ENCODE measurements around the gene SLC31A2. TPM values are rescaled to one million over a fixed set of nuclear protein-coding genes. Genes with fewer than 3 reads are reported as not detected.
"Not testable (repeated sequence)": the region's sequence is repeated elsewhere in the genome, so short reads cannot be mapped to it uniquely, and the experiment has no call there.

SLC31A2 gene, protein sequence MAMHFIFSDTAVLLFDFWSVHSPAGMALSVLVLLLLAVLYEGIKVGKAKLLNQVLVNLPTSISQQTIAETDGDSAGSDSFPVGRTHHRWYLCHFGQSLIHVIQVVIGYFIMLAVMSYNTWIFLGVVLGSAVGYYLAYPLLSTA
- total RNA-seq = 2.3 and 3.0 TPM in 2 replicates
- total RNA-seq (2013) = 2.7 TPM
- polyA plus RNA-seq = 0.67 and 1.3 TPM in 2 replicates
- 2.7 and 3.1 TPM in 2 replicates for polyA minus RNA-seq

GRCh38 chr9:113150670-113151611 is at the start of gene SLC31A2:
Gene SLC31A2, plus strand, starts transcription at chr9:113151007. Its CDS starts 68 bp downstream, at chr9:113151075.
- Mint-ChIP-seq H3K27me3 (peaks cover 2% of the 10 kb centered on the region), H3K4me3 (peak within 1 kb of the TSS; percentile 88), H3K4me1 (peaks cover 11% of the 10 kb centered on the region), H3K27ac (peak within 1 kb of the TSS; percentile 50), H3K9me3 (ENCODE audit: insufficient read depth) (no peaks in the 10 kb centered on the region)
- CTCF ChIA-PET = interaction anchor here (0.6 to 1.7 kb wide), 4 partner anchors 30 to 668 kb away, joined by 3 to 6 read pairs (median 3); partner anchors contain the start of genes FKBP15 and SLC31A1
- Histone ChIP-seq H4K20me1 (ENCODE audit: control insufficient read depth, insufficient read depth, low read length, poor library complexity, severe bottlenecking) (no peaks in the 10 kb centered on the region), H3K79me2 (ENCODE audit: control insufficient read depth, insufficient read depth, low read length) (no peaks in the 10 kb centered on the region), H3K9me3 (ENCODE audit: control extremely low read depth in 1 of 3, control insufficient read depth in 2 of 3, insufficient read depth in 1 of 3, low read length in 2 of 3) (no peaks in the 10 kb centered on the region), H3K36me3 (replicated peaks in 1 of 2; ENCODE audit: control extremely low read depth in 1 of 2, control insufficient read depth in 1 of 2, extremely low read depth in 1 of 2, insufficient read depth in 2 of 2, low read length in 1 of 2) (no peaks in the 10 kb centered on the region), H3K9ac (ENCODE audit: low read length) (peak within 1 kb of the TSS; percentile 72), H2AFZ (ENCODE audit: insufficient read depth, low read depth, low read length, poor library complexity, severe bottlenecking) (peak within 1 kb of the TSS; percentile 86), H3K4me2 (replicated peaks; ENCODE audit: low read depth, low read length, poor library complexity, severe bottlenecking) (peak within 1 kb of the TSS; percentile 87), H3K4me1 (ENCODE audit: control insufficient read depth in 2 of 2, insufficient read depth in 2 of 2, low read length in 2 of 2) (peaks cover 0 to 19% of the 10 kb centered on the region in 2 donors), H3K27ac (ENCODE audit: low read length in 2 of 2) (peak within 1 kb of the TSS in 1 of 2 donors; percentile 25), H3K4me3 (ENCODE audit: control extremely low read depth in 1 of 5, extremely low read depth in 1 of 5, insufficient read depth in 1 of 5, low read depth in 2 of 5, low read length in 4 of 5) (peak within 1 kb of the TSS; percentile 73 to 83 (median 76)), H3K27me3 (replicated peaks in 1 of 4; ENCODE audit: control extremely low read depth in 1 of 4, control insufficient read depth in 3 of 4, insufficient read depth in 4 of 4, low read length in 3 of 4) (no peaks in the 10 kb centered on the region)
- POLR2A ChIA-PET = interaction anchor here (0.5 to 1.2 kb wide), 2 partner anchors 35 to 124 kb away, joined by 3 read pairs; partner anchors contain the start of genes CDC26 and PRPF4
- peak; percentile 93 for ATAC-seq (ENCODE audit: low read depth)
- intact Hi-C loops (cut with micrococcal nuclease) = loop anchor here (1.0 to 10.0 kb wide), 4 partner anchors 70 to 1520 kb away; partner anchors contain the start of genes C9orf43, CDC26, DNAJC25 and FKBP15
- TF ChIP-seq CTCF (IDR thresholded peaks at IDR 0.05) (peak; percentile 56), EZH2 (IDR thresholded peaks at IDR 0.05; ENCODE audit: borderline replicate concordance, insufficient read depth, low read depth, low read length, poor library complexity, severe bottlenecking) (no peak)
- WGBS (ENCODE audit: insufficient coverage) = under 1% methylated on average over 86 of the region's 87 CpGs
- peak; percentile 85 for DNase-seq

DNA sequence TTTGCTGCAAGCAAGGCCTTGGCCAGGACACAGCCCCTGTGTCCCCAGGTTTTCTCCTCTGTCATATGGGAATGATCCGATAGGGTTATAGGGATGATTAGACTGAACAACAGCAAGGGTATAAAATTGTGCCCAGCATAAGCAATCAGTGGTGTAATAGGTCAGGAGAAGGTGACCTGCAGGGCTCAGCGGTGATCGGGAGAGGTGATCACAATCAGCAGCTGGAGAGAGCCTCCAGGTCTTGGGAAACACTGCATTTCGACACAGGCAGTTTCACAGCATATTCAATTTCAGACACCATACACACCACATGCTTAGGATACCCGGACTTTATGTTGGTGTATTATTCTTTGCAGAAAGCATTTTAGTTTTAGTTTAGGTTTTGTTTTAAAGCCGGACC is 45.5 kb upstream of the SLC31A2 start:
- H3K36me3 ChIP-seq (replicated peaks in 1 of 2; ENCODE audit: control extremely low read depth in 1 of 2, control insufficient read depth in 1 of 2, extremely low read depth in 1 of 2, insufficient read depth in 2 of 2, low read length in 1 of 2); H2AFZ ChIP-seq (ENCODE audit: insufficient read depth, low read depth, low read length, poor library complexity, severe bottlenecking); POLR2A ChIA-PET; ATAC-seq (ENCODE audit: low read depth); H3K27ac Mint-ChIP-seq; intact Hi-C loops (cut with micrococcal nuclease); H3K4me3 ChIP-seq (ENCODE audit: control extremely low read depth in 1 of 5, extremely low read depth in 1 of 5, insufficient read depth in 1 of 5, low read depth in 2 of 5, low read length in 4 of 5); H3K9ac ChIP-seq (ENCODE audit: low read length); H3K4me3 Mint-ChIP-seq; H3K9me3 ChIP-seq (ENCODE audit: control extremely low read depth in 1 of 3, control insufficient read depth in 2 of 3, insufficient read depth in 1 of 3, low read length in 2 of 3); H3K4me1 Mint-ChIP-seq; H3K4me1 ChIP-seq (ENCODE audit: control insufficient read depth in 2 of 2, insufficient read depth in 2 of 2, low read length in 2 of 2); CTCF ChIA-PET; H4K20me1 ChIP-seq (ENCODE audit: control insufficient read depth, insufficient read depth, low read length, poor library complexity, severe bottlenecking); H3K27ac ChIP-seq (ENCODE audit: low read length in 2 of 2); H3K4me2 ChIP-seq (replicated peaks; ENCODE audit: low read depth, low read length, poor library complexity, severe bottlenecking); H3K9me3 Mint-ChIP-seq (ENCODE audit: insufficient read depth); DNase-seq; H3K79me2 ChIP-seq (ENCODE audit: control insufficient read depth, insufficient read depth, low read length); H3K27me3 ChIP-seq (replicated peaks in 1 of 4; ENCODE audit: control extremely low read depth in 1 of 4, control insufficient read depth in 3 of 4, insufficient read depth in 4 of 4, low read length in 3 of 4): not testable (repeated sequence)
- H3K27me3 Mint-ChIP-seq = peaks cover 18% of the 10 kb centered on the region
- WGBS (ENCODE audit: insufficient coverage) = no CpG with 5 or more reads among the region's 6 CpGs
